Caki2 (cell line): ENCODE measurements around the gene SMIM41. TPM values are rescaled to one million over a fixed set of nuclear protein-coding genes. Genes with fewer than 3 reads are reported as not detected.

Experiments used
- DNase-seq: peaks from one replicate; pipeline ENCODE4 v3.0.0-alpha.2; 2015; ENCODE audit warnings: low read depth
- in situ Hi-C: cut with HindIII; loops from 2 replicates; pipeline ENCODE4 v1.10.0; 2016; ENCODE audit warnings: low sequenced_read_pairs, low pct_unique_long_range_greater_than_20kb, mixed read lengths
- total RNA-seq: library from RNA; depleted of rRNA; stranded (reverse); fragments of >200 nt; shearing (Covaris generic); gene quantifications from 2 replicates; pipeline ENCODE4 v1.2.3, GENCODE V29; 2014; ENCODE audit warnings: low replicate concordance; rRNA removed

SMIM41 gene
- total RNA-seq, result not detected in 2 replicates

GRCh38 chr12:52079576-52080402 is at the start of gene SMIM41:
SMIM41 (plus strand) TSS chr12:52079704; CDS start chr12:52079780, 76 bp downstream.
- in situ Hi-C loops, result no loop called here
- DNase-seq, result no peak

GRCh38 chr12:52032446-52032803 is 47.1 kb upstream of the SMIM41 start:
- DNase-seq, result no peak
- in situ Hi-C loops, result no loop called here

- peak; percentile 92 for DNase-seq
- in situ Hi-C loops, result no loop called here
Measured at GRCh38 chr12:52032804-52033445, 46.6 kb upstream of the SMIM41 start.

- no peak for DNase-seq
- in situ Hi-C loops, result no loop called here
Measured at GRCh38 chr12:52033446-52034140, 45.9 kb upstream of the SMIM41 start.

- DNase-seq, result no peak
- in situ Hi-C loops, result no loop called here
Measured at GRCh38 chr12:52035190-52035589, 44.3 kb upstream of the SMIM41 start.

GRCh38 chr12:52035926-52036325 is 43.6 kb upstream of the SMIM41 start:
- in situ Hi-C loops, result no loop called here

GRCh38 chr12:52036587-52037171 is 42.8 kb upstream of the SMIM41 start:
- in situ Hi-C loops, result no loop called here
- DNase-seq, result peak; percentile 63

More at GRCh38 chr12:52035926-52036325, 43.6 kb upstream of the SMIM41 start:
- DNase-seq, result no peak

GRCh38 chr12:52037248-52037861 is 42.1 kb upstream of the SMIM41 start:
- no peak for DNase-seq
- in situ Hi-C loops, result no loop called here

- DNase-seq, result no peak
- in situ Hi-C loops, result no loop called here
Measured at GRCh38 chr12:52038447-52038846, 41.1 kb upstream of the SMIM41 start.

- DNase-seq, result no peak
- in situ Hi-C loops, result no loop called here
Measured at GRCh38 chr12:52041035-52041434, 38.5 kb upstream of the SMIM41 start.

GRCh38 chr12:52041695-52042123 is 37.8 kb upstream of the SMIM41 start:
- in situ Hi-C loops, result no loop called here
- DNase-seq, result no peak

- in situ Hi-C loops, result no loop called here
- DNase-seq, result no peak
Measured at GRCh38 chr12:52042706-52043385, 36.7 kb upstream of the SMIM41 start.

GRCh38 chr12:52043386-52044212 is 35.9 kb upstream of the SMIM41 start:
- no peak for DNase-seq
- in situ Hi-C loops, result no loop called here

- no peak for DNase-seq
- in situ Hi-C loops, result no loop called here
Measured at GRCh38 chr12:52044292-52044983, 35.1 kb upstream of the SMIM41 start.

- in situ Hi-C loops, result no loop called here
- DNase-seq, result no peak
Measured at GRCh38 chr12:52045794-52046199, 33.7 kb upstream of the SMIM41 start.

GRCh38 chr12:52046859-52047258 is 32.6 kb upstream of the SMIM41 start:
- in situ Hi-C loops, result no loop called here
- no peak for DNase-seq
